DMS 273 (cell line): ENCODE results near the gene RAPGEF4.
"Not testable (repeated sequence)": the region's sequence is repeated elsewhere in the genome, so short reads cannot be mapped to it uniquely, and the experiment has no call there.

ENCODE experiments used
- DNase-seq: peaks from one replicate; lab custom pipeline; 2025; ENCODE audit not compliant: unreplicated experiment; lab: John Stamatoyannopoulos, UW

RAPGEF4 gene

DNA sequence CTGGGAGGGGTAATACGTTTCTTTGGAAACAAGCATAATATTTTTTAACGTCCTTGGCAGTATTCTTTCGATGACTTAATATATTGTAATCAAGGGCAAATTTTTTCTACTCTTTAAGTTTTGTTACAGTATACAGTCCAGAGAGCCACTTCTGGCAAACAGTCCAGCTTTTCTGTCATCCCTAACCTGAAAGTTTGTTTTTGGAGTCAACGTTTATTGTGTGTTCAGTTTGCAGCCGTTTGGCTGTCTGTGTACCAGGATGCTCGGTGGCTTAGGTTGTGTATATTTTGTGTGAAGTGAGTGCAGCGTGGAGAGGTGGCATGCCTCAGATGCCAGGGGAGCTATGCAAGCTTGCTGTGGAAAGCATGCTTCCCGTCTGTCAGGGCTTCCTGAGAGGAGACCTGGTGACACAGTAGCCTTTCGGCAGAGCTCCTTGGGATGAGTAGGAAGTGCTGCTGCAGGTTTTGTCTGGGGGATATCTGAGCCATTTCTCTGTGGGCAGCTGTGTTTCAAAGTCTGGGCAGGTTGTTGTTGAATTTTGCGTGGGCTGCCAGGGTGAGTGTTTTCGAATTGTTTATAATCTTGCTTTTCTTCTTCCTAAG is 354.7 kb downstream of the RAPGEF4 start:
- DNase-seq = no peak

DNA sequence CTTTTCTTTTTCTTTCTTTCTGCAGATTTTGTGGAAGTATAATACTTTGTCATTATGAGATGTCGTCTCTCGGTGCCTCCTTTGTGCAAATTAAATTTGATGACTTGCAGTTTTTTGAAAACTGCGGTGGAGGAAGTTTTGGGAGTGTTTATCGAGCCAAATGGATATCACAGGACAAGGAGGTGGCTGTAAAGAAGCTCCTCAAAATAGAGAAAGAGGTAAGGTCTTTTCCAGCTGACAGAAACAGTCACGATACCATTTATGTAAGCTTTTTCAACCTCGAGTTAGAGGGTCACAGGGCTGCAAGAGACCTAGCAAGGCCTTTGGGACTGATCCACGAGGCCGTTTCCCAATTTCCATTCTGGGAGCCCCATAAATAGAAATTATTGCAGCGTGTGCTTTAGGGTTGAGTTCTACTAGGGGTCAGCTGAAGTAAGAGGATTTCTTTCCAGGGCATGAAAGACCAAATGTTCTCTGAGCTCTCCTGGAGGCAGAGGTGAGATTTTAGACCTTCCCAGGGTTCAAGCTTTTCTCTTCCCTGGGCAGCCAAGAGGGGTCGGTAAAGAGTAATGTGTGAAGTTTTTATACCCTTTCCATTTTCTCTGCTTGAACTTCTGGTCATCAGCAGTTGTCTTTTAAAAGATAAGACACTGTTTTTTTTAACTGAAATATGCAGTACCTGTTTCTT is 355.5 kb downstream of the RAPGEF4 start:
- no peak for DNase-seq

DNA sequence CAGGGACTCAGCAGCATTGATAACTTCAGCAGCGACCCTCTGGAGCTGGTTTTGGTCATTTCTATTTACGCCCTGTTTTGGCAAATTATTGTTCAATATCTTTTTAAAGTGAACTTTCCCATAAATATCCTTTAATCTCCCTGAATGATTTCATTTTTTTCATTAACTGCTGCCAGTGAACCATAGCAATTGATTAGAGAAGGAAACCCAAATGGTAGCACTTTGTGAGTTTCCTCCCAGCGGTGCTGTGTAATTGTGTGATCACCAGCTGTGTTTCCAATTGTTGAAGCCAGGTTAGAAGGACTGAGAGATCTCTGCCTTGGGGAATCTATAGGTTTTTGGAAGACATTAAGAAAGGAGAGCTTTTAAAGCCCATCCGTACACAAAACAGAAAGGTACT is 356.3 kb downstream of the RAPGEF4 start:
- DNase-seq = no peak

DNA sequence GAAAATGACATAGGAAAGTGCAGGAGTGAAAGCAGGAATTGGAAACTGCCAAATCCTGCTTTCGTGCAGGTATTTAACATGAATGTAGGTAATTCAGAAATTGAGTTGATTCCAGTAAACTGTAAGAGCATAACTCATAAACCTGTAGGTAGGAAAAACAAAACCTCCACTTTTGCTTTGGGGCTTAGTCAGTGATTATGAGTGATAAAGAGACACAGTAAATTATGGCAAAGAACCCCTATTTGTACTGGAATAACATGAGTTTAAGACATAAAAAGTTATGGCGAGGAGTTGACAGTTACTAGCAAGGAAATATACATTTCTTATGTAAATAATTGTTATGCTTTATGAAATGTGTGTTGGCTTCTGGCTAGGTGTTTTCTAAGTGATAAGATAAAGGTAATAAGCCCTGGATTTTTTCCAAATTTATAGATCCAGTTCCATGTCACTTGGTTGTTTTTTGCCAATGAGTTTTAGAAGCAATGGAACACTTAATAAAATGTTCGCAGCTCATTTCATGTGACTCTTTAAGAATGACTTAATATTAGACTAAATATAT is 357.3 kb downstream of the RAPGEF4 start:
- DNase-seq = no peak

DNA sequence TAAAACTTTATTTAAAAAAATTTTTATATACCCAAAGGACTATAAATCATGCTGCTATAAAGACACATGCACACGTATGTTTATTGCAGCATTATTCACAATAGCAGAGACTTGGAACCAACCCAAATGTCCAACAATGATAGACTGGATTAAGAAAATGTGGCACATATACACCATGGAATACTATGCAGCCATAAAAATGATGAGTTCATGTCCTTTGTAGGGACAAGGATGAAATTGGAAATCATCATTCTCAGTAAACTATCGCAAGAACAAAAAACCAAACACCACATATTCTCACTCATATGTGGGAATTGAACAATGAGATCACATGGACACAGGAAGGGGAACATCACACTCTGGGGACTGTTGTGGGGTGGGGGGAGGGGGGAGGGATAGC is 358.0 kb downstream of the RAPGEF4 start:
- DNase-seq = not testable (repeated sequence)

DNA sequence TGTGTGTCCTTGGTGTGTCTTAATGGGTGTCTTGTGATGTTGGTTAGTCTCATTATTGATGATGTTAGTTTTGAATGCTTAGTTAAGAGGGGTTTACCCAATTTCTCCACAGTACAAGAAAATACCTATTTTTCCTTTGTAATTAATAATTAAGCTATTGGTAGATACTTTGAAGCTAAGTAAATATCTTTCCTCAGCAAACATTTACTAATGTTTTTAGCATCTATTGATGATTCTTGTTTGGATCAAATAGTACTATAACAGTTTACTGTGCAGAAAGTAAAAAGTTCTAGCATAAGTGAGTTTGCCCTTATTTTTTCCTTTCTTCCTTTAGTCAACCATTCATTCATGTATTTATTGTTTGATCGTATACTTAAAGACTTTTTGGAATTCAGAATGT is 359.1 kb downstream of the RAPGEF4 start:
- DNase-seq = no peak

DNA sequence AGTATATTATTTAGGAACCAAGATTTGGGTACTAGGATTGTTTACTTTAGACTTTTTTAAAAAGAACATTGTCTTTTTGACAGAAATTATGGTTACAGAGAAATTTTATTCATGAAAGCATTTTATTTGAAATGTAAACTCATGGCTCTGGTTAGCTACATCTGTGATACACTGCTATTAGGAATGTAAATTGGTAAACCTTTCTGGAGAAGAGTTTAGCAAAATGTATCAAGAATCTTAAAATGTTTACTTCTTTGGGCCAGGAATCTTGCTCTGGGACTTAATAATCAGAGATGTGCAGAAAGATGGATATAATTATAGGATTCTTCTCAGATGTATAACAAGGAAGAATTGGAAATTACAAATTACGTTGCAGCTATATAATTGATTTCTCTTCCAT is 359.7 kb downstream of the RAPGEF4 start:
- no peak for DNase-seq

DNA sequence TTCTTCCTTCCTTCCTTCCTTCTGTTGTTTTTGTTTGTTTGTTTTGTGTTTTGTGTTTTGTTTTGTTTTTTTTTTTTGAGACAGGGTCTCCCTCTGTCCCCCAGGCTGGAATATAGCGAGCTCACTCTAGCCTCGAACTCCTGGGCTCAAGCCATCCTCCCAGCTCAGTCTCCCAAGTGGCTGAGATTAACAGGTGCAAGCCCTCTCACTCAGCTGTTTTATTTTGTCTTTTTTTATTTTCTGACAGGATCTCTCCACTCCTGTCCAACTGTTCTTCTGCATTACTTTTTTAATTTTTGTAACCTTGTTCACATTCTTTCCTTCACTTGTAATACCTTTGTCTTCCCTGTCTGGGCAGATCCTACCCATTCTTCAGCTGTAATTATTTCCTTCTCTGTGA is 363.6 kb downstream of the RAPGEF4 start:
- DNase-seq = no peak

DNA sequence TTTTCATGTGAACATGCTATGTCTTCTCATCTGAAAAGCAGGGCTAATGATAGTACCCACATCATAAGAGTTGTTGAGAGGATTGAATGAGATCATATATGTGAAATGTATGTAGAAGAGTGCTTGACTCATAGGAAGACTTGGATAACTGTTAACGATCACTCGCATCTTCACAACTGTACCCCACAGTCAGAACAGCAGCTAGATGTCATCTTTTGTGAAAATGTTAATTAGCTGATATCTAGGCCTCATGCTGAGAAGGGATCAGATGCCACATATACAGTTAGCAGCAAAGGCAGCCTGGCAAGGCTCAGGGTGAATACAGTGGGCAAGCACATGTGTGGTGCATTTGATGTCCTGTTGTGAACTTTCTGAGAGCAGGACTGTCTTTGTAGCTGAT is 364.2 kb downstream of the RAPGEF4 start:
- DNase-seq = peak; percentile 15

DNA sequence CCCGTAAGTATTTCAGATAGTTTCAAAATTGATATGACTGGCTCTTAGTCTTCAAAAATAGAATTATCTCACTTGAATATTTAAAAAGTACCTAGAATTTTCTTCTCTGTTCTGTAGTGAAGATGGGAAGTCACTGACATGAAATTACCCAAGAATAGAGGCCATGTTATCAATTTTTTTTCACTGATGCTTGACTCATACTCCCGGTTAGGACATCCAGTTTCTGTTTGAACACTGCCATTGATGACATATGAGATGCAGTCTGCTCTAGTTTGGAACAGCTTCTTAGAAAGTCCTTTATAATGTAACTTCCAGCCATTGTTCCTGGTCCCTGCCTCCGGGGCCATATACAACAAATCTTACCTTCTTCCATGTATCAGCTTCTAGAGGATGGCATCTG is 366.0 kb downstream of the RAPGEF4 start:
- DNase-seq = no peak
